ENCODE results near the gene CEP112. TPM values are rescaled to one million over a fixed set of nuclear protein-coding genes. Genes with fewer than 3 reads are reported as not detected.

CEP112 gene
- total and polyA plus RNA-seq, 2 experiments from 2014 or later, result 4.0 to 4.3 TPM

DNA sequence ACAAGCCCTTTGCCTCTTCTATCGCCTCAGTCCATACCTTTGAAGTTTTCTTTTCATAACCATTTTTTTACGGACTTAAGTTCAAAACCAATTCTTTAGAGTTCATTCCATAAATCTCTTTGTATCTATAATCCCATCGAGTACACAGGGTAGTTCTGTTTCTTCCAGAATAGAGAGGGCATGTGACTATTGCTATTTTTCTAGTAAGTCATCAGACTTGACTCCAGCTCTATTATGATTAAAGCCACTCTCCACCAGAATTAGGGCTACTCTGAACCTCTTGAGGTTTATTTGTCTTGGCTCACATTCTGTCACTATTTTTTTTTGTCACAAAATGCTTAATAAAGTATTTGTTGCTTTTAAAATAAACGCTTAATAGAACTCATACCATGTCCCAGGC is 438.6 kb downstream of the CEP112 start:
- Histone ChIP-seq H3K27me3 (ENCODE audit: insufficient read depth) (no peaks in the 10 kb centered on the region), H3K4me3 (no peak overlapping the region), H3K36me3 (ENCODE audit: insufficient read depth) (no peaks in the 10 kb centered on the region), H3K79me2 (replicated peaks; ENCODE audit: insufficient read depth) (no peaks in the 10 kb centered on the region), H3F3A (replicated peaks; ENCODE audit: low read depth) (no peaks in the 10 kb centered on the region), H3K4me2 (no peak overlapping the region), H2AFZ (no peak overlapping the region), H3K27ac (ENCODE audit: low read depth) (no peak overlapping the region), H4K20me1 (replicated peaks; ENCODE audit: insufficient read depth) (no peaks in the 10 kb centered on the region), H3K4me1 (ENCODE audit: insufficient read depth) (no peaks in the 10 kb centered on the region; the same call in 1 of the 2 replicates), H3K9me2 (ENCODE audit: insufficient read depth) (no peaks in the 10 kb centered on the region)
- no peak for TF ChIP-seq JUNB (IDR thresholded peaks at IDR 0.05; ENCODE audit: unreplicated experiment)
- no peak for TF ChIP-seq CTCF (conservative IDR thresholded peaks at IDR 0.05; ENCODE audit: low read depth in 2 of 2)
- no peak for TF ChIP-seq EZH2 (IDR thresholded peaks at IDR 0.05; ENCODE audit: low read depth, unreplicated experiment)
- TF ChIP-seq NANOG (IDR thresholded peaks at IDR 0.05; ENCODE audit: borderline replicate concordance), result no peak
- TF ChIP-seq, protein P1, sequence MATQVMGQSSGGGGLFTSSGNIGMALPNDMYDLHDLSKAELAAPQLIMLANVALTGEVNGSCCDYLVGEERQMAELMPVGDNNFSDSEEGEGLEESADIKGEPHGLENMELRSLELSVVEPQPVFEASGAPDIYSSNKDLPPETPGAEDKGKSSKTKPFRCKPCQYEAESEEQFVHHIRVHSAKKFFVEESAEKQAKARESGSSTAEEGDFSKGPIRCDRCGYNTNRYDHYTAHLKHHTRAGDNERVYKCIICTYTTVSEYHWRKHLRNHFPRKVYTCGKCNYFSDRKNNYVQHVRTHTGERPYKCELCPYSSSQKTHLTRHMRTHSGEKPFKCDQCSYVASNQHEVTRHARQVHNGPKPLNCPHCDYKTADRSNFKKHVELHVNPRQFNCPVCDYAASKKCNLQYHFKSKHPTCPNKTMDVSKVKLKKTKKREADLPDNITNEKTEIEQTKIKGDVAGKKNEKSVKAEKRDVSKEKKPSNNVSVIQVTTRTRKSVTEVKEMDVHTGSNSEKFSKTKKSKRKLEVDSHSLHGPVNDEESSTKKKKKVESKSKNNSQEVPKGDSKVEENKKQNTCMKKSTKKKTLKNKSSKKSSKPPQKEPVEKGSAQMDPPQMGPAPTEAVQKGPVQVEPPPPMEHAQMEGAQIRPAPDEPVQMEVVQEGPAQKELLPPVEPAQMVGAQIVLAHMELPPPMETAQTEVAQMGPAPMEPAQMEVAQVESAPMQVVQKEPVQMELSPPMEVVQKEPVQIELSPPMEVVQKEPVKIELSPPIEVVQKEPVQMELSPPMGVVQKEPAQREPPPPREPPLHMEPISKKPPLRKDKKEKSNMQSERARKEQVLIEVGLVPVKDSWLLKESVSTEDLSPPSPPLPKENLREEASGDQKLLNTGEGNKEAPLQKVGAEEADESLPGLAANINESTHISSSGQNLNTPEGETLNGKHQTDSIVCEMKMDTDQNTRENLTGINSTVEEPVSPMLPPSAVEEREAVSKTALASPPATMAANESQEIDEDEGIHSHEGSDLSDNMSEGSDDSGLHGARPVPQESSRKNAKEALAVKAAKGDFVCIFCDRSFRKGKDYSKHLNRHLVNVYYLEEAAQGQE (IDR thresholded peaks at IDR 0.05; ENCODE audit: unreplicated experiment), result no peak
- no peak for TF ChIP-seq POLR2AphosphoS5 (IDR thresholded peaks at IDR 0.05; ENCODE audit: low read depth)
- no peak for TF ChIP-seq ZNF331 (CRISPR knock-in tag; IDR thresholded peaks at IDR 0.05; ENCODE audit: low read depth)
- no peak for TF ChIP-seq CREB1 (CRISPR knock-in tag; IDR thresholded peaks at IDR 0.05; ENCODE audit: low read depth)
- TF ChIP-seq STAT1 (IDR thresholded peaks at IDR 0.05; ENCODE audit: unreplicated experiment), result no peak
- TF ChIP-seq EZH2phosphoT487 (IDR thresholded peaks at IDR 0.05; ENCODE audit: unreplicated experiment), result no peak
- TF ChIP-seq ETS1 (IDR thresholded peaks at IDR 0.05), result no peak
- Mint-ChIP-seq H3K4me3 (no peak overlapping the region), H3K27me3 (ENCODE audit: insufficient read depth, low read depth, poor library complexity) (peaks cover 2% of the 10 kb centered on the region), H3K9me3 (no peaks in the 10 kb centered on the region), H3K36me3 (ENCODE audit: low read depth) (no peaks in the 10 kb centered on the region), H3K4me1 (peaks cover 5% of the 10 kb centered on the region; the same call in 2 of the 3 replicates), H3K27ac (no peak overlapping the region)
- ATAC-seq (no peak), DNase-seq (ENCODE audit: low spot score) (no peak)
